H1 (cell line): ENCODE measurements around the gene ZNF423. TPM values are rescaled to one million over a fixed set of nuclear protein-coding genes. Genes with fewer than 3 reads are reported as not detected.

Source experiments
- CTCF ChIA-PET: fragments of 300-600 bp; sonication (Branson Sonifier 250); formaldehyde crosslinking; loops from one replicate; lab custom pipeline; 2021; ENCODE audit not compliant: partially characterized antibody; lab: Charles Lee
- POLR2A ChIA-PET: fragments of 300-600 bp; sonication (Branson Sonifier 250); formaldehyde crosslinking; loops from one replicate; lab custom pipeline; 2021; ENCODE audit warnings: inconsistent platforms; ENCODE audit not compliant: partially characterized antibody; lab: Charles Lee
- DNase-seq, 2 experiments: peaks; one replicate each; pipeline versions ENCODE4 v3.0.0 to v3.0.0-alpha.2; 2010 to 2022; ENCODE audit warnings: low spot score in 2 of 2, low read depth in 1 of 2, mixed read lengths in 1 of 2
- FAIRE-seq: peaks from 2 replicates; lab custom pipeline; 2011; peaks lifted over from hg19 to GRCh38; lab: Jason Lieb, UNC
- H2AFZ ChIP-seq: 2 replicates; pipeline ENCODE4 v1.8.1; 2012; ENCODE audit warnings: low read length, inconsistent platforms
- H2AK5ac ChIP-seq: 2 replicates; pipeline ENCODE4 v1.6.1; 2013; ENCODE audit warnings: low read depth, low read length
- H2BK120ac ChIP-seq: replicated peaks from 2 replicates; pipeline ENCODE3; 2013; ENCODE audit warnings: low read depth, low read length, inconsistent platforms
- H2BK12ac ChIP-seq: 2 replicates; pipeline ENCODE4 v1.6.1; 2013; ENCODE audit warnings: low read depth, low read length
- H2BK15ac ChIP-seq: 2 replicates; pipeline ENCODE4 v1.6.1; 2013; ENCODE audit warnings: low read length
- H2BK20ac ChIP-seq: 2 replicates; pipeline ENCODE4 v1.6.1; 2013; ENCODE audit warnings: low read length
- H2BK5ac ChIP-seq: 2 replicates; pipeline ENCODE4 v1.6.1; 2013; ENCODE audit warnings: low read depth, low read length
- H3K14ac ChIP-seq: 2 replicates; pipeline ENCODE4 v1.6.1; 2013; ENCODE audit warnings: inconsistent platforms; ENCODE audit not compliant: insufficient read length
- H3K18ac ChIP-seq: 2 replicates; pipeline ENCODE4 v1.6.1; 2013; ENCODE audit warnings: low read length; ENCODE audit errors: extremely low read depth
- H3K23ac ChIP-seq: 2 replicates; pipeline ENCODE4 v1.6.1; 2013; ENCODE audit warnings: inconsistent platforms; ENCODE audit not compliant: insufficient read length
- H3K23me2 ChIP-seq: 2 replicates; pipeline ENCODE4 v1.6.1; 2013; ENCODE audit warnings: low read depth, low read length
- H3K27ac ChIP-seq: 2 replicates; pipeline ENCODE4 v1.6.1; 2011; ENCODE audit warnings: low read depth, low read length, inconsistent platforms
- H3K27me3 ChIP-seq, 4 experiments: replicated peaks in 1 of 4; 1 replicate in 1 of 4; 2 replicates in 3 of 4; pipeline versions ENCODE4 v1.6.1 to v1.8.1; 2011 to 2013; ENCODE audit warnings: low read length in 3 of 4, mild to moderate bottlenecking in 3 of 4, inconsistent platforms in 2 of 4, mixed read lengths in 2 of 4, moderate library complexity in 1 of 4; ENCODE audit not compliant: control insufficient read depth in 3 of 4, insufficient read depth in 3 of 4; ENCODE audit errors: extremely low read depth in 1 of 4
- H3K36me3 ChIP-seq, 4 experiments: 2 replicates each; pipeline versions ENCODE4 v1.6.1 to v1.8.1; 2011 to 2013; ENCODE audit warnings: mild to moderate bottlenecking in 4 of 4, low read length in 3 of 4, moderate library complexity in 2 of 4, control low read depth in 1 of 4, inconsistent platforms in 1 of 4; ENCODE audit not compliant: insufficient read depth in 4 of 4, control insufficient read depth in 2 of 4
- H3K4ac ChIP-seq: replicated peaks from 2 replicates; pipeline ENCODE3; 2013; ENCODE audit warnings: low read length, low read depth, mixed read lengths, inconsistent platforms; ENCODE audit not compliant: insufficient read length
- H3K4me1 ChIP-seq, 4 experiments: replicated peaks in 1 of 4; 1 replicate in 1 of 4; 2 replicates in 3 of 4; pipeline versions ENCODE4 v1.6.1 to v1.8.1; 2011 to 2013; ENCODE audit warnings: low read length in 3 of 4, inconsistent platforms in 2 of 4, mixed read lengths in 1 of 4; ENCODE audit not compliant: insufficient read depth in 4 of 4, control insufficient read depth in 3 of 4
- H3K4me2 ChIP-seq, 2 experiments: 2 replicates each; pipeline versions ENCODE4 v1.6.1 to v1.8.1; 2011 to 2013; ENCODE audit warnings: low read depth in 2 of 2, low read length in 2 of 2, control low read depth in 1 of 2, inconsistent platforms in 1 of 2, mild to moderate bottlenecking in 1 of 2; ENCODE audit not compliant: insufficient read depth in 1 of 2
- H3K4me3 ChIP-seq, 4 experiments: fragments of 200-600, 300-600 bp in 1 of 4; sonication (generic), shearing (Covaris generic), sonication (Bioruptor Twin) in 1 of 4; 2 replicates each; pipeline versions ENCODE4 v1.5.1 to v1.8.1; 2011 to 2016; ENCODE audit warnings: low read length in 4 of 4, low read depth in 3 of 4, control low read depth in 2 of 4, inconsistent platforms in 2 of 4, mild to moderate bottlenecking in 2 of 4, mixed read lengths in 1 of 4, moderate library complexity in 1 of 4; ENCODE audit not compliant: insufficient read depth in 2 of 4; ENCODE audit errors: extremely low read depth in 1 of 4
- H3K56ac ChIP-seq: replicated peaks from 2 replicates; pipeline ENCODE3; 2013; ENCODE audit warnings: low read depth, mild to moderate bottlenecking, mixed read lengths, low read length, inconsistent platforms; ENCODE audit not compliant: insufficient read length
- H3K79me1 ChIP-seq: 2 replicates; pipeline ENCODE4 v1.6.1; 2013; ENCODE audit warnings: low read depth, low read length, control low read depth
- H3K79me2 ChIP-seq, 2 experiments: 2 replicates each; pipeline versions ENCODE4 v1.6.1 to v1.8.1; 2012 to 2013; ENCODE audit warnings: low read length in 2 of 2, mild to moderate bottlenecking in 2 of 2, inconsistent platforms in 1 of 2; ENCODE audit not compliant: insufficient read depth in 2 of 2, control insufficient read depth in 1 of 2
- H3K9ac ChIP-seq, 4 experiments: replicated peaks in 1 of 4; 1 replicate in 1 of 4; 2 replicates in 3 of 4; pipeline versions ENCODE4 v1.6.1 to v1.8.1; 2011 to 2013; ENCODE audit warnings: low read depth in 3 of 4, low read length in 3 of 4, control low read depth in 2 of 4, mild to moderate bottlenecking in 2 of 4, moderate library complexity in 2 of 4, inconsistent platforms in 1 of 4; ENCODE audit errors: extremely low read depth in 1 of 4
- H3K9me3 ChIP-seq, 2 experiments: 2 replicates each; pipeline versions ENCODE4 v1.6.1 to v1.8.1; 2012 to 2013; ENCODE audit warnings: mild to moderate bottlenecking in 2 of 2, moderate library complexity in 2 of 2, control low read depth in 1 of 2, inconsistent platforms in 1 of 2, low read depth in 1 of 2, low read length in 1 of 2, mixed read lengths in 1 of 2; ENCODE audit not compliant: insufficient read depth in 2 of 2
- H4K20me1 ChIP-seq, 2 experiments: replicated peaks in 1 of 2; 2 replicates each; pipeline versions ENCODE3 to v1.8.1; 2011 to 2013; ENCODE audit warnings: inconsistent platforms in 2 of 2, low read length in 2 of 2, mild to moderate bottlenecking in 1 of 2; ENCODE audit not compliant: insufficient read depth in 2 of 2, control insufficient read depth in 1 of 2
- H4K5ac ChIP-seq: 2 replicates; pipeline ENCODE4 v1.6.1; 2013; ENCODE audit warnings: low read length, low read depth, mixed read lengths, inconsistent platforms; ENCODE audit not compliant: insufficient read length
- H4K8ac ChIP-seq: 2 replicates; pipeline ENCODE4 v1.8.0; 2013; ENCODE audit warnings: mild to moderate bottlenecking, moderate library complexity, low read length, inconsistent platforms; ENCODE audit not compliant: insufficient read depth; ENCODE audit errors: extremely low read depth
- H4K91ac ChIP-seq: replicated peaks from 2 replicates; pipeline ENCODE3; 2013; ENCODE audit warnings: low read length, mixed read lengths, inconsistent platforms; ENCODE audit not compliant: insufficient read length
- CBX8 ChIP-seq: fragments of 300-800, 300-1000 bp; sonication (generic); IDR thresholded peaks from 2 replicates; pipeline ENCODE4 v1.7.1; 2016; ENCODE audit warnings: low read depth, low read length, borderline replicate concordance
- GABPA ChIP-seq: IDR thresholded peaks from 2 replicates; pipeline ENCODE4 v1.6.1; 2011; ENCODE audit warnings: mild to moderate bottlenecking, low read length, moderate library complexity, borderline replicate concordance; ENCODE audit not compliant: insufficient read depth
- GTF2F1 ChIP-seq: IDR thresholded peaks from 2 replicates; pipeline ENCODE4 v1.6.1; 2012; ENCODE audit warnings: low read depth, low read length, improper control_type of control experiment, borderline replicate concordance
- JUN ChIP-seq: IDR thresholded peaks from 2 replicates; pipeline ENCODE4 v1.6.1; 2011; ENCODE audit warnings: low read depth, mild to moderate bottlenecking, improper control_type of control experiment, low read length
- JUND ChIP-seq: IDR thresholded peaks from 2 replicates; pipeline ENCODE4 v1.6.1; 2011; ENCODE audit warnings: mild to moderate bottlenecking, improper control_type of control experiment, low read length
- RBBP5 ChIP-seq: IDR thresholded peaks from 2 replicates; pipeline ENCODE4 v1.7.1; 2012; ENCODE audit warnings: low read depth, mild to moderate bottlenecking, inconsistent platforms, low read length, moderate library complexity, borderline replicate concordance
- SIX5 ChIP-seq: IDR thresholded peaks from 2 replicates; pipeline ENCODE4 v1.6.1; 2011; ENCODE audit warnings: mild to moderate bottlenecking, low read depth, low read length
- SP1 ChIP-seq: IDR thresholded peaks from 2 replicates; pipeline ENCODE4 v1.6.1; 2011; ENCODE audit warnings: low read depth, low read length
- TBP ChIP-seq: IDR thresholded peaks from 2 replicates; pipeline ENCODE4 v1.6.1; 2011; ENCODE audit warnings: low read depth, low read length, improper control_type of control experiment
- TCF12 ChIP-seq: IDR thresholded peaks from 2 replicates; pipeline ENCODE4 v1.6.1; 2011; ENCODE audit warnings: low read depth, mild to moderate bottlenecking, low read length
- YY1 ChIP-seq: IDR thresholded peaks from 2 replicates; pipeline ENCODE4 v1.6.1; 2011; ENCODE audit warnings: low read depth, mild to moderate bottlenecking, low read length
- ZNF274 ChIP-seq: IDR thresholded peaks from 2 replicates; pipeline ENCODE4 v1.7.0; 2012; ENCODE audit warnings: low read length, borderline replicate concordance; ENCODE audit errors: extremely low read depth
- WGBS, 2 experiments: shearing (Covaris generic) in 1 of 2; methylation state at CpG; one replicate each; pipeline versions ENCODE4 v1.1.6 to v1.1.7; 2013 to 2015; ENCODE audit warnings: low lambda C conversion rate in 2 of 2, mixed read lengths in 2 of 2, inconsistent platforms in 1 of 2, low coverage in 1 of 2, missing lambda C conversion rate in 1 of 2; ENCODE audit not compliant: insufficient replicate concordance in 2 of 2, insufficient coverage in 1 of 2, insufficient read length in 1 of 2; ENCODE audit errors: extremely low coverage in 1 of 2, missing lambda C conversion rate in 1 of 2; 5-methylcytosine and 5-hydroxymethylcytosine counted together
- polyA plus RNA-seq, 7 experiments: library from polyadenylated mRNA; depleted of rRNA in 3 of 7; stranded (reverse) in 5 of 7; unstranded in 2 of 7; fragments of >200 nt in 5 of 7; fragments of 200-250 nt in 2 of 7; gene quantifications; 1 replicate in 5 of 7; 2 replicates in 1 of 7; 4 replicates in 1 of 7; pipeline versions ENCODE4 v1.2.1 to v1.2.3, GENCODE V29; 2011 to 2013; ENCODE audit warnings: missing spikeins in 2 of 7, mixed read lengths in 2 of 7
- total RNA-seq: library from RNA; stranded (reverse); fragmentation: NEBNext Ultra II Directional; extraction: Animal tissue kit (Norgen Biotek cat#: 25700); gene quantifications from 2 replicates; pipeline ENCODE4 v1.2.1, GENCODE V29; 2021

ZNF423 gene
- total and polyA plus RNA-seq, 2 of the 8 experiments (the other 6 are each of a cell fraction or from before 2014, with no cell fraction given), result 38.2 to 52.3 TPM

GRCh38 chr16:49883076-49884014 is 27.4 kb upstream of the ZNF423 start:
- H3K9me3 ChIP-seq, result no peaks in the 10 kb centered on the region
- TF ChIP-seq SP1 (no peak), ZNF274 (no peak), TBP (no peak), RBBP5 (no peak), CBX8 (no peak), GTF2F1 (no peak), TCF12 (no peak), JUND (no peak), SIX5 (no peak), GABPA (no peak), JUN (no peak), YY1 (no peak)

More at GRCh38 chr16:49883076-49884014, 27.4 kb upstream of the ZNF423 start:
- ChIA-PET CTCF (interaction anchor here (1.4 to 12.7 kb wide), 4 partner anchors 8 to 40 kb away, joined by 5 to 99 read pairs (median 8); no protein-coding TSS in a partner anchor), POLR2A (interaction anchor here (0.6 kb wide), 1 partner anchor 602 kb away, joined by 3 read pairs; no protein-coding TSS in a partner anchor)
- H2BK12ac ChIP-seq, result no peak overlapping the region
- peak overlapping the region; percentile 71 for H3K18ac ChIP-seq
- no peak overlapping the region for H4K5ac ChIP-seq
- H3K4me2 ChIP-seq, result peak overlapping the region in 1 of 2 experiments; percentile 20; a peak in 2 of 4 replicates
- no peaks in the 10 kb centered on the region for H4K20me1 ChIP-seq
- no peak overlapping the region for H3K4me3 ChIP-seq
- H3K36me3 ChIP-seq, result no peaks in the 10 kb centered on the region
- no peak overlapping the region for H2BK20ac ChIP-seq
- H3K56ac ChIP-seq, result no peak overlapping the region
- no peak overlapping the region for H3K4ac ChIP-seq
- WGBS, 2 experiments, result 79% methylated on average over 12 of the region's 16 CpGs; no CpG with 5 or more reads in 1 of the 2 experiments
- no peak overlapping the region for H3K23ac ChIP-seq
- no peaks in the 10 kb centered on the region for H3K79me2 ChIP-seq
- no peaks in the 10 kb centered on the region for H3K27me3 ChIP-seq
- H2AK5ac ChIP-seq, result 0 out of 2 replicates have a peak overlapping the region, but pooled peaks have one; percentile 65
- H2AFZ ChIP-seq, result no peak overlapping the region; the same call in 1 of the 2 replicates
- FAIRE-seq (no peak), DNase-seq (no peak)
- peak overlapping the region; percentile 53; the same call in 1 of the 2 replicates for H4K8ac ChIP-seq
- no peaks in the 10 kb centered on the region for H3K23me2 ChIP-seq
- H3K14ac ChIP-seq, result no peak overlapping the region
- no peaks in the 10 kb centered on the region for H3K79me1 ChIP-seq
- H2BK120ac ChIP-seq, result no peak overlapping the region
- no peak overlapping the region for H3K27ac ChIP-seq
- H3K4me1 ChIP-seq, result peaks cover 0 to 13% (median 6%) of the 10 kb centered on the region in 4 experiments; a peak in 5 of 7 replicates
- H4K91ac ChIP-seq, result peak overlapping the region; percentile 25
- H3K9ac ChIP-seq, result no peak overlapping the region
- H2BK5ac ChIP-seq, result 0 out of 2 replicates have a peak overlapping the region, but pooled peaks have one; percentile 35
- no peak overlapping the region for H2BK15ac ChIP-seq
